Activated naive CD8-positive, alpha-beta T cell treated with anti-CD3 and anti-CD28 coated beads, Interleukin-2, amount 50 U/mL, for 16 hours (primary cell): ENCODE data around the gene SP6.

Experiments
- DNase-seq: peaks from one replicate; pipeline ENCODE4 v3.0.0-alpha.2; 2020; ENCODE audit warnings: low read depth, low spot score

Gene SP6

DNA sequence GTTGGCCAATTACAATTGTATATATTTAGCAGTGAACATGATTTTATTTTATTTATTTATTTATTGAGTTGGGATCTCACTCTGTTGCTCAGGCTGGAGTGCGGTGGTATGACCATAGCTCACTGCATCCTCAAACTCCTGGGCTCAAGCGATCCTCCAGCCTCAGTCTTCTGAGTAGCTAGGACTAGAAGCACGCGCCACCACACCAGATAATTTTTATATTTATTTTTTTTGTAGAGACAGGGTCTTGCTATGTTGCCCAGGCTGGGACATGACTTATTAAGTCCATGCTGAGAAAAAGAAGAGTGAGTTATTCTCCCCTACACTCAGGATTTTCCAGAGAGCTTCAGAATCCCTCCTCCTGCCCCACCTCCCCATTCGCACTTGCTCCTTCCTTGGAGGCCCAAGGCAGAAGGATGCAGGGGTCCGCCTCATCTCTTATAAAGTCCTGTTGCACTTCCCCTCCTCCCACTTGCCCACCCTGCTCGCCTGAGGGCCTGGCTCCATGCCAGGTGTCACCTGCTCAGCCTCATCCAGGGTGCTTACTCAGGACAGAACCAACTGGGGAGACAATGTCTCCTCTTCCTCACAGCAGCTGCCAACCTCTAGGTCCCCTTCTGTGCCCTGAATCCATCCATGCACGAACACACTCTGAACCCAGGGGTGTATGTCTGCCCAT is 29.0 kb upstream of the SP6 start:
- DNase-seq, result no peak

DNA sequence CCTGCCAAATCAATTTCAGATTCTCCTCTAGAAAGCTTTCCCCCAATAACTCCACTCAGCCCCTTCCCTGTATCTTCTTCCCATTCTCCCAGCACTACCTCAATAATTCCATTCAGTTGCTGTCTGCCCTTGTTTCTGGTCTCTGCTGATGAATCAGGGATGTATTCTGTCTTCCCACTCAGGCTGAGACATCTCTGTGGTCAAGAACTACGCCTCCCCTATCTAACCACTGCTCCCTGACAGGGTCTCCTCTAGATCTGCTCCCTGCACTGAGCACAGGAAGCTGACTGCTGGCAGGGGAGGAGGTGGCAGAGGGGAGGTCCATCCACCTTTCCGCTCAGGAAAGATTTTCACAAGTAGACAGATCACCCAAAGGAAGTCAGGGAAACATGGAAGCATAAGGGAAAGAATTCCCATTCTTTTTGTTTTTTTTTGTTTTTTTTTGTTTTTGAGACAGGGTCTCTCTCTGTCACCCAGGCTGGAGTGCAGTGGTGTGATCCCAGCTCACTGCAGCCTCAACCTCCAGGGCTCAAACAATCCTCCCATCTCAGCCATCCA is 28.1 kb upstream of the SP6 start:
- DNase-seq, result no peak

DNA sequence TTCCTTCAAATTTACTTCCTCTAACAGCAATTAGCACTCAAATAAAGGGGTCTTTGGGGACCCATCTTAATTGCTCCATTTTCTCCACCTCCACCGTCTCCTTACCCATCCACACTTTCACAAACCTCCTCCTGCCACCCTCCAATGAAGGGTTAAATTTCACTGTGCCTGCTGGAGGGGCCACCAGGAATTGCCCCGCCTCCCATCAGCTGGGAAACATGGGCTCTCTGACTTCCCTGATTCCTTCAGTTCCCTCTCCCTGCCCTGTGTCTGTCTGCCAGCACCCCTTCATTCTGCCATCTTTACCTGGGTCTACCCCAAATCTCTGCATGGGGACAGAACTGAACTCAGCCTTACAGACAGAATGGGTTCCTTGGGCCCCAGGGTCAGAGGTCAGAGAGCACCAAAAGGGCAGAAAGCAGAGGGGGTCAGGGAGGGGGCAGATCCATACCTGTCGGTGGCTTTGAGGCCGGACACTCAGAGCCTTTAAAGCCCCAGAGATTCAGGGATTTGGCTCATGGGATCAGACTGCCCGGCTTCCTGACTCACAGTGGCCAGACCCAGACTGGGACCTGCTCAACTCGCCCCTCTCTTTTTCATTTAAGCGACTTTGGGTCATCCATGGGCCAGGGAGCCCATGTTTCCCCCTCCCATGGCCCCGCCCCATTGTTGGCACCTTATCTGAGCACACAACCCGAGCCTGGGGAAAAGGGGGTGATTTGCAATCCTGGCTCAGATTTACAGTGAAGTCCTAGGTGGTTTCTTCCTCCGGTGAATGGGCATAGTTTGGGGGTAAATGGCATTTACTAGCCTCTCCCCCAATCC is 27.5 kb upstream of the SP6 start:
- DNase-seq, result no peak

DNA sequence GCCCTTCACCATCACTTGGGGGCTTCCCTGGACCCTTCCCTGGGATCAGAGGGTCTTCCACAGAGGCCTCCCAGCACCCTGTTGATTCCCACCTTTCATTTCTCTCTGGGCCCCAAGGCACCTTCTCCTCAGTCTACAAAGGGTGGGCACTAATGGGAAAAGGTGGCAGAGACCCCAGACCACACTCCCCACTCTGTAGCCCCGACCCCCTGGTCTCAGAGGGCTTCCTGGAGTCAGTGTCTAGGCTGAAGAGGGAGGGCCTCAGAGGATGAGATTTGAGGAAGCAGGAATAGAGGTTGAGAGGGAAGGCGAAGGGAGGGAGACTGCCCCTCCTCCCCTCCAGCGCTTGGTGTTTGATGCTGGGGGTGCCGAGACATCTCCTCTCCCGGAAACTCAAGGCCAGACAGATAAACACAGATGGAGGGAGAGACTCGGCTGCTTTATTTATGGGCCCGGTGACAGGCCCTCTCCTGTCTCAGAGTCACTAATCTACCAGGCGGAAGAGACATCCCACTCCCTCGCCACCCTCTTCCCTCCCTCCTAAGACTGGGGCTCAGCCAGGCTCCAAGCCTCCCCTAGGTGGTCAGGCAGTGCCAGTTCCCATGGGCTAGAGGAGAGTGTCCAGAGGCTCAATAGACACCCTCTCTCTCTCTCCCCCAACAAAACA is 26.5 kb upstream of the SP6 start:
- DNase-seq, result no peak

DNA sequence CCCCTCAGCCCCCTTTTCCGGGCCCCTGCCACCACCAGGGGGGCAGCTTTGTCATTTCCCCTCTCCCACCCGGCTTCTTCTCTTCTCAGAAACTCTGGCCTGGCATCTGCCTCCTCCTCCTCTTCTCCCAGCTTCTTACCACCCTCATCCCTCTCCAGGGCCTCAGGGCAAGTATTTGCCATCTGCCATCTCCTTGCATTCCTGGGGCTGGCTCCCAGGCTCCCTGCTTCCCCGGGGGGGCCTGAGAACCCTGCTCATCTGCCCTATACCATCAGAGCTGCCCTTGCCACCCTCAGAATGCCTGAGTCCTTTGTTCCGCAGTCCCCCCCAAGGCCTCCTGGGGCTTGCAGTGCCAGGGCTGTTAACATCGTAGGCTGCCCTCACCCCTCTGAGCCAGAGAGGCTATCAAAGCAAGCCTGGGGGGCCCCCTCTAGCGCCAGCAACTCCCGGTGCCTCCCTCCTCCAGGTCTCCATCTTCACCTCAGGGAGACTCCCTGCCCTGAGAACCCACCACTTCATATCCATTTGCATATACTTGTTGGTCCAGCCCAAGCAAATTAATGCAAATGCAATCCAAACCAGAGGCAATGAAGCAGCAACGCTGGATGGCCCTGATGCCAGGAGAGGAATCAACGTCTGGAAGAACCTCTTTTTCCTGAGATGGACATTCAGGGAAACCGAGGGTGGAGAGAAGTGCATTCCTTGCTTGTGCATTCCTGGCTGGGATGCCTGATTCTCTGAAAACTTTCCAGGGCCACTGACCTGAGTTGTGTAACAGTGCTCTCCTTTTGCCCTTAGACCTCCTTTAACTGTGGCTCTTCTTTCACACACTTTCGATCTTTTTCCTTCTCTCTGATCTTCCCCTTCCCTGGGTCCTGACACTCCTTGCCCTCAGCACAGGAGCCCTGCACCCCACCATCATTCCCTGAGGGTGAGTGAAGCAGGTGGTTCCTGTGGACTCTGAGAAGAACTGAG is 24.3 kb upstream of the SP6 start:
- DNase-seq, result no peak

DNA sequence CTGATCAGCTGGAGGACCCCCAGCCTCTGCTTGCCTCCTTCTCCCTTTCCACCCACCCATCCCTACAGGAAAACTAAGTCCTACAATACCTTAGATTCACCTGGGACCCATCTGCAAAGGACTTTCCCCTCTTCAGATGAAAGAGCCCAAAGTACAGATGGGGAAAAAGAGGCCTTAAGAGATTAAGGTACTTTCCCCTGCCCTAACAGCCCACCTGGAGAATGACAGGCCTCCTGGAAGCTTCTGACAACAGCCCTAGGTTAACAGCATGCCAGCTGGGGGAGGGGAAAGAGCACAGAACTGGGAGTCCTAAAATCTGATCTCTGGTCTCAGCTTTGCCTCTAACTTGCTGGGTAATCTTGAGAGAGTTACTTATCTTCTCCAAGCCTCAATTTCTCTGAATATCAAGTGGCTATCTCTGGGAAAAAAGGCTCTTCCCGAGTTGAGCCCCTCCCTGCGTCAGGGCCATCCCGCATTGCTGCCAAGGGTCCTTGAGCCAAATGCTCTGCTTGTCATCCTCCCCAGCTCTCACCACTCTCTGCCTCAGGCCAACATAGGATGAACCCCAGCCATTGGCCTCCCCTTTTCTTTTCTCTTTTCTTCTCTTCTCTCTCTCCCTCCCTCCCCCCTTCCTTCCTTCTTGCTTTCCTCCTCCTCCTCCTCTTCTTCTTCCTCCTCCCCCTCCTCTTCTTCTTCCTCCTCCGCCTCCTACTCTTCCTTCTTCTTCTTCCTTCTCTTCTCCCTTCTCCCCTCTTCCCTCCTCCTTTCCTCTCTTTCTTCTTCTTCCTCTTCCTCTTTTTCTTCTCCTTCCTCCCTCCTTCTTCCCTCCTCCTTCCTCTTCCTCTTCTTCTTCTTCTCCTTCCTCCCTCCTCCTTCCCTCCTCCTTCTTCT is 22.5 kb upstream of the SP6 start:
- DNase-seq, result no peak

- no peak for DNase-seq
These were observed 21.7 kb upstream of the SP6 start for GRCh38 chr17:47872651-47873161.

DNA sequence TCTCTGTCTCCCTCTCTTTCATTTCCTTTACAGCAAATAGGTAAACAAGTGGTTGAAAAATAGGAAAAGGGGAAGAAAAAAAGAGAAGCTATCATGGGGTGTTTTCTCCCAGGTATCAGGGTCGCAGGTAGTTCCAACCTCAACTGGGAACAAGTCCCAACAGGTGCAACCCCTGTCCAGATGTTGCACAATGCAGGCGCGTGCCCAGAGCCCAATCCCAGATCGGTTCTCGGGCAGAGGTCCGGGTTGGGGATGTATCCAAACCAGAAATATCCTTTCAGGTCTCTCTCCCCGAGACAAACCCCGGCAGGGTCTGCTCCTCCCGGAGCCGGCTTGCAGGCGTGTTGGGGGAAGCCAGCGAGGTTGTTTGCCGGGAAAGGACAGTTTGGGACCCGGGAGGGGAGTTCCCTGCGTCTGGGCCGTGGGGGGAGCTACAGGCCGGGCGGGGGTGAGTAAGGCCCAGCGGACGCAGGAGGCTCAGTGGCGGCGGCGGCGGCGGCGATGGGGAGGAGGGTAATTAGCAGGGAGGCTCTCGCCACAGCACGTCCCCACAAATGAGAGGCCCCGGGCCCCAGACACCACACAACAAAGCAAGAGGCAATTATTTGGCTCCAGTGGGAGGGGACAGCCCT is 21.2 kb upstream of the SP6 start:
- no peak for DNase-seq

GRCh38 chr17:47871048-47871447 is 20.1 kb upstream of the SP6 start:
- DNase-seq, result no peak

DNA sequence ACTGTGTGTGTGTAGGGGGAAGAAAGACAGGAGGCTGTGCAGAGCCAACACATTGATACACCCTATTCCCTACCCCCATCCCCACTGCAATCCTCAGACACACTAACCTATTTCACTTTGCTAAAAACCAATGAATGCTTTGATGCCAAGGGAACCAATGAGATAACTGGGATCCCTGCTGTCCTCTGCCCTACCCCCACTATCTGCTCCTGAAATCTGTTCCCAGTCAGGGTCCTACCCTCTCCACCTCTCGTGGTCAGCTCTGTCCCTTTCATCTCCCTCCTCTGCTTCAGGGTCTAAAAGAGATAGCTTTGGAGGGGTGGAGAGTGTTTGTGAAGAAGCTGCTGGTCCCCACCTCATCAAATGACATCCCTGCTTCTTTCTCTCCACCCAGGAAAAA is 19.1 kb upstream of the SP6 start:
- no peak for DNase-seq

GRCh38 chr17:47869114-47869513 is 18.2 kb upstream of the SP6 start:
- no peak for DNase-seq

DNA sequence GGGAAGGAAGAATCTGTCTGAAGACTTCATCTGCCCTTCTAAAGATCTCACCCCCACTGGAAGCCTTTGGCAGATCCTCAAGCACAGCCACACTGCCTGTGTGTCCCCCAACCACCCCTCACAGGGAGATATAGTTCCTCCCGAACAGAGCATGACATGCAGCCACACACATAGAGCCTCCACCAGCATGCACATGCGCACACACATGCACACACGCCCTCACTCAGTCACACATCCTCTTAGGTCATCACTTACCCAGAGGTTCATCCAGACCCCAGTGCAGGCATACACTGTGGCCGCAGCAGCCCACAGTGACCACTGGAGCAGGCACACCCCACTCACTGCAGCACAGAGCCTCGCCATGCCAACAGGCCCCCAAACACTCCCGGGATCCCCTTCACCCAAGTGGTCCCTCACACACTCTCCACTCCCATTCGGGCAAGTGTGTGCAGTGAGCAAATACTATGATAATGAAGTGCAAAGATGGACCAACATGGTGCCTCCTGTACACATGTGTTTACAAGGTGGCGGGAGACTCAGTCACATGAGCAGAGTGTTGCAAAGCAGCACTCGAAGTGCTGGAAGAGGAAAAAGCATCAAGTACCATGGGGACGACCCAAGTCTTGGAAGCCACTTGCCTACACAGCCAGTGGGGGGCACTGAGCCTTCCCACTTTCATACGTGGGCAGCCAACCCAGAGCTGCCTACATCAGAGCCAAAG is 17.0 kb upstream of the SP6 start:
- DNase-seq, result no peak

DNA sequence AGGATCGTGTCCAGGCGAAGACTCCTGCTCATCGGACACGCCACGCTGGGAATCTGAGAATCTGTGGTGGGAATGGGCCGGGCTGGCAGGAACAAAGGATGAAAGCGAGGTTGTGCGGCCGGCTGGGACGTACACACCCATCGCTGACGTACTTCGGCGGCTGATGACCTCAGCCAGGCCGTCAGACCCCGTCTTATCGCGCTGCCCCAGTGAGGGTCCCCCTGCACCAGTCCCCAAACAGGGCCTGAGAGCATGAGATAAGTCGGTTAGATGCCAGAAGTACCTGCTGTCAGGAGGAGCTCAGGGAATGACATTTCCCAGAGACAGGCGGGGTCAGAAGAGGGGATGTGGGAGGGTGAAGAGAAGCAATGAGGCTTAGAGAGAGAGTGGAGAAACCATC is 16.0 kb upstream of the SP6 start:
- DNase-seq, result no peak

- DNase-seq, result no peak
These were observed 13.8 kb upstream of the SP6 start for GRCh38 chr17:47864791-47865216.

- no peak for DNase-seq
These were observed 11.9 kb upstream of the SP6 start for GRCh38 chr17:47862621-47863440.

DNA sequence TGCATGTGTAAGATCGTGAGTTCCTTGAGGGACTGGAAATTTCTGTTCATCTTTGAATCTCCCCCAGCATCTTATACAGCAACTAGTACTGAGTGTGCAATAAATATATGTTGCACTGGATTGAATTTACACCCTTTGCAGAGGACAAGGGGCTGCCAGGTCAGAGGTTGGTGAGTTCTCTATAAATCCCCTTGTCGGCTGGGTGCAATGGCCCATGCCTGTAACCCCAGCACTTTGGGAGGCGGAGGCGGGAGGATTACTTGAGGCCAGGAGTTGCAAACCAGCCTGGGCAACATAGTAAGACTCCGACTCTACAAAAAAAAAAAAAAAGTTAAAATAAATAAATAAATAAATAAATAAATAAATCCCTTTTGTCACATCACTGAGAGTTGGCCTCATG is 9.4 kb upstream of the SP6 start:
- no peak for DNase-seq

- no peak for DNase-seq
These were observed 6.8 kb upstream of the SP6 start for GRCh38 chr17:47857551-47858455.
